Stomach (tissue), 4 donors: ENCODE measurements around the gene ODF4.

Experiments used
- EP300 ChIP-seq: sonication (generic); formaldehyde crosslinking; IDR thresholded peaks from one replicate; pipeline ENCODE4 v1.6.1; 2017; ENCODE audit warnings: antibody characterized with exemption
- POLR2A ChIP-seq, 4 donors: fragments of 450-650 bp; IDR thresholded peaks; one replicate each; pipeline ENCODE4 v1.6.1; 2016; ENCODE audit warnings: antibody characterized with exemption in 4 of 4, control low read depth in 2 of 4, mild to moderate bottlenecking in 1 of 4, moderate library complexity in 1 of 4
- POLR2AphosphoS5 ChIP-seq, 3 donors: sonication (generic); formaldehyde crosslinking; IDR thresholded peaks; one replicate each; pipeline ENCODE4 v1.6.1; 2016; ENCODE audit warnings: antibody characterized with exemption in 3 of 3
- TF ChIP-seq, protein P1 (sequence below), 7 experiments: fragments of 450-650 bp in 4 of 7; fragments of 200-600 bp in 3 of 7; sonication (generic) in 3 of 7; IDR thresholded peaks; one replicate each; pipeline ENCODE4 v1.5.1; 2016 to 2019; ENCODE audit warnings: antibody characterized with exemption in 7 of 7, control low read depth in 2 of 7, mild to moderate bottlenecking in 1 of 7

DNA sequence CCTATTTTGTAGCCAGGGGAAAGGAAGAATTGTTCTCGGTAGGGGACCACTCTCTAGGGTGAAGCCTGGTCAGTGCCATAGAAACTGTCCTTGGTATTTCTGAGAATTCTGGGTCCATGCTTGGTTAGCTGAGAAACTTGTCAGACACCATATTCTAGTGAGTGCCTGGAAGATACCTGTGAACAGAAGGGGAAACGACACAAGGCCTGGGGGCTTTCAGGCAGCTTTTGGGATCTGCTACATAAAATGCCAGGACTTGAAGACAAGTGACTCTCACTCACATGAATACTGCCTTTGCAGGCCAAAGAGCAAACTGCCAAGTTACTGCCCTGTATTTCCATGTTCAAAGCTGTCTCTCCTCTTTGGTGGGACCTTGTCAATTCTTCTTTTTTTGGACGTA lies 18.3 kb downstream of the ODF4 start:
- TF ChIP-seq POLR2AphosphoS5 (IDR thresholded peaks at IDR 0.05) (no peak), POLR2A (IDR thresholded peaks at IDR 0.05) (no peak), EP300 (no peak)
- TF ChIP-seq, protein P1, sequence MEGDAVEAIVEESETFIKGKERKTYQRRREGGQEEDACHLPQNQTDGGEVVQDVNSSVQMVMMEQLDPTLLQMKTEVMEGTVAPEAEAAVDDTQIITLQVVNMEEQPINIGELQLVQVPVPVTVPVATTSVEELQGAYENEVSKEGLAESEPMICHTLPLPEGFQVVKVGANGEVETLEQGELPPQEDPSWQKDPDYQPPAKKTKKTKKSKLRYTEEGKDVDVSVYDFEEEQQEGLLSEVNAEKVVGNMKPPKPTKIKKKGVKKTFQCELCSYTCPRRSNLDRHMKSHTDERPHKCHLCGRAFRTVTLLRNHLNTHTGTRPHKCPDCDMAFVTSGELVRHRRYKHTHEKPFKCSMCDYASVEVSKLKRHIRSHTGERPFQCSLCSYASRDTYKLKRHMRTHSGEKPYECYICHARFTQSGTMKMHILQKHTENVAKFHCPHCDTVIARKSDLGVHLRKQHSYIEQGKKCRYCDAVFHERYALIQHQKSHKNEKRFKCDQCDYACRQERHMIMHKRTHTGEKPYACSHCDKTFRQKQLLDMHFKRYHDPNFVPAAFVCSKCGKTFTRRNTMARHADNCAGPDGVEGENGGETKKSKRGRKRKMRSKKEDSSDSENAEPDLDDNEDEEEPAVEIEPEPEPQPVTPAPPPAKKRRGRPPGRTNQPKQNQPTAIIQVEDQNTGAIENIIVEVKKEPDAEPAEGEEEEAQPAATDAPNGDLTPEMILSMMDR (IDR thresholded peaks at IDR 0.05) = no peak
